Upper lobe of left lung (tissue), 4 donors: Measurements from ENCODE around the gene ERMP1.
"Not testable (repeated sequence)": the region's sequence is repeated elsewhere in the genome, so short reads cannot be mapped to it uniquely, and the experiment has no call there.

Experiments
- POLR2A ChIP-seq, 4 donors: fragments of 450-650 bp; IDR thresholded peaks; one replicate each; pipeline ENCODE4 v1.5.1; 2016 to 2017; ENCODE audit warnings: antibody characterized with exemption in 4 of 4, mild to moderate bottlenecking in 2 of 4
- TF ChIP-seq, protein P1 (sequence below), 6 experiments: fragments of 450-650 bp in 4 of 6; fragments of 200-600 bp in 2 of 6; sonication (generic) in 2 of 6; IDR thresholded peaks; one replicate each; pipeline ENCODE4 v1.5.1; 2016 to 2019; ENCODE audit warnings: antibody characterized with exemption in 6 of 6

DNA sequence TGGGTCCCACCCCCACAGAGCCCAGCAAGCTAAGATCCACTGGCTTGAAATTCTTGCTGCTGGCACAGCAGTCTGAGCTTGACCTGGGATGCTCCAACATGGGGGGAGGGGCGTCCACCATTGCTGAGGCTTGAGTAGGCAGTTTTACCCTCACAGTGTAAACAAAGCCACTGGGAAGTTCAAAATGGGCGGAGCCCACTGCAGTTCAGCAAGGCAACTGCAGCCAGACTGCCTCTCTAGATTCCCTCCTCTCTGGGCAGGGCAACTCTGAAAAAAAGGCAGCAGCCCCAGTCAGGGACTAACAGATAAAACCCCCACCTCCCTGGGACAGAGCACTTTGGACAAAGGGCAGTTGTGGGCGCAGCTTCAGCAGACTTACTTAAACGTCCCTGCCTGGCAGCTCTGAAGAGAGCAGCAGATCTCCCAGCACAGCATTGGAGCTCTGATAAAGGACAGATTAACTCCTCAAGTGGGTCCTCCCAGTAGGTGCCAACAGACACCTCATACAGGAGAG, 53.2 kb downstream of the ERMP1 start:
- TF ChIP-seq, protein P1, sequence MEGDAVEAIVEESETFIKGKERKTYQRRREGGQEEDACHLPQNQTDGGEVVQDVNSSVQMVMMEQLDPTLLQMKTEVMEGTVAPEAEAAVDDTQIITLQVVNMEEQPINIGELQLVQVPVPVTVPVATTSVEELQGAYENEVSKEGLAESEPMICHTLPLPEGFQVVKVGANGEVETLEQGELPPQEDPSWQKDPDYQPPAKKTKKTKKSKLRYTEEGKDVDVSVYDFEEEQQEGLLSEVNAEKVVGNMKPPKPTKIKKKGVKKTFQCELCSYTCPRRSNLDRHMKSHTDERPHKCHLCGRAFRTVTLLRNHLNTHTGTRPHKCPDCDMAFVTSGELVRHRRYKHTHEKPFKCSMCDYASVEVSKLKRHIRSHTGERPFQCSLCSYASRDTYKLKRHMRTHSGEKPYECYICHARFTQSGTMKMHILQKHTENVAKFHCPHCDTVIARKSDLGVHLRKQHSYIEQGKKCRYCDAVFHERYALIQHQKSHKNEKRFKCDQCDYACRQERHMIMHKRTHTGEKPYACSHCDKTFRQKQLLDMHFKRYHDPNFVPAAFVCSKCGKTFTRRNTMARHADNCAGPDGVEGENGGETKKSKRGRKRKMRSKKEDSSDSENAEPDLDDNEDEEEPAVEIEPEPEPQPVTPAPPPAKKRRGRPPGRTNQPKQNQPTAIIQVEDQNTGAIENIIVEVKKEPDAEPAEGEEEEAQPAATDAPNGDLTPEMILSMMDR (IDR thresholded peaks at IDR 0.05): not testable (repeated sequence)
- not testable (repeated sequence) for TF ChIP-seq POLR2A (IDR thresholded peaks at IDR 0.05)
